ENCODE results near the gene PNMA8B. TPM values are rescaled to one million over a fixed set of nuclear protein-coding genes. Genes with fewer than 3 reads are reported as not detected.
A peak's percentile ranks its signal among the peaks of the same experiment; 100 is the strongest.

PNMA8B gene
- total and polyA plus RNA-seq, 11 donors, result 0.27 to 1.1 (median 0.69) TPM

- Histone ChIP-seq H3K4me1 (peaks cover 0 to 9% (median 0%) of the 10 kb centered on the region in 12 donors), H3K27me3 (no peaks in the 10 kb centered on the region), H3K36me3 (no peaks in the 10 kb centered on the region), H3K9me3 (peaks cover 0 to 11% (median 0%) of the 10 kb centered on the region in 12 donors), H3K27ac (no peak overlapping the region), H3K4me3 (no peak overlapping the region)
- TF ChIP-seq CTCF (IDR thresholded peaks at IDR 0.05) (no peak), POLR2A (IDR thresholded peaks at IDR 0.05) (no peak)
- 81 to 90% (median 86%) methylated on average over 6 of the region's 6 CpGs for WGBS, 4 donors
- no peak for DNase-seq
- intact Hi-C loops (cut with DNase I), result no loop called here
- no peak for ATAC-seq
Measured at GRCh38 chr19:46453661-46454060, 42.0 kb downstream of the PNMA8B start.

DNA sequence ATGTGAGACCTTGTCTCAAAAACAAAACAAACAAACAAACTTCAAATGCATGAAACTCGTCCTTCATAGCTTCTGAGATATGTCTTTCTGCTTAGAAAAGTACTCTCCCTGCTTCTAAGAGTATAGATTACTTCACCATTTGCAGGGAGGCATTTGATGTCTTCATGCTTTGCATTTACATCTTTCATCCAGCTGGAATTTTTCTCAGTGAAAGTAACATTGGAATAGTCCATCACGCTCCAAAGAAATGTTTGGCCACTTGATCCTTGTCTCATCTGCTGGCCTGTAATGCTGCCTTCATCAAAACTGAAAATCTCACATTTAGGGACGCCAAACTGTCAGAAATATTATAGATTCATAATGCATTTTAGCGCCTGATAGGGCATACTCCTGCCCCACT, 43.5 kb downstream of the PNMA8B start:
- WGBS, 4 donors, result 46 to 57% (median 54%) methylated on average over 4 of the region's 4 CpGs
- no peak overlapping the region for H3K4me3 ChIP-seq
- peaks cover 0 to 11% (median 0%) of the 10 kb centered on the region in 12 donors for H3K9me3 ChIP-seq
- no peak for DNase-seq
- no peaks in the 10 kb centered on the region for H3K36me3 ChIP-seq
- intact Hi-C loops (cut with DNase I), result no loop called here
- H3K27ac ChIP-seq, result no peak overlapping the region
- peaks cover 0 to 15% (median 2%) of the 10 kb centered on the region in 12 donors for H3K4me1 ChIP-seq
- no peak for TF ChIP-seq CTCF (IDR thresholded peaks at IDR 0.05)
- TF ChIP-seq POLR2A (IDR thresholded peaks at IDR 0.05), result no peak
- no peak for ATAC-seq
- no peaks in the 10 kb centered on the region for H3K27me3 ChIP-seq

- Histone ChIP-seq H3K27ac (peak overlapping the region in 3 of 12 donors; percentile 0 to 14 (median 11)), H3K4me1 (peaks cover 0 to 15% (median 2%) of the 10 kb centered on the region in 12 donors), H3K4me3 (no peak overlapping the region), H3K36me3 (no peaks in the 10 kb centered on the region), H3K9me3 (peaks cover 0 to 11% (median 0%) of the 10 kb centered on the region in 12 donors), H3K27me3 (no peaks in the 10 kb centered on the region)
- DNase-seq (no peak), ATAC-seq (peak in 2 of 4 donors; percentile 11 to 28)
- 37 to 47% (median 39%) methylated on average over 6 of the region's 6 CpGs for WGBS, 4 donors
- intact Hi-C loops (cut with DNase I), result no loop called here
- TF ChIP-seq CTCF (IDR thresholded peaks at IDR 0.05) (no peak), POLR2A (IDR thresholded peaks at IDR 0.05) (no peak)
Measured at GRCh38 chr19:46451352-46451751, 44.3 kb downstream of the PNMA8B start.

- Histone ChIP-seq H3K27ac (peak overlapping the region in 2 of 12 donors; percentile 0 to 11), H3K27me3 (no peaks in the 10 kb centered on the region), H3K36me3 (no peaks in the 10 kb centered on the region), H3K9me3 (peaks cover 0 to 11% (median 0%) of the 10 kb centered on the region in 12 donors), H3K4me1 (peaks cover 0 to 15% (median 2%) of the 10 kb centered on the region in 12 donors), H3K4me3 (no peak overlapping the region)
- ATAC-seq (no peak), DNase-seq (no peak)
- intact Hi-C loops (cut with DNase I), result no loop called here
- TF ChIP-seq POLR2A (IDR thresholded peaks at IDR 0.05) (no peak), CTCF (IDR thresholded peaks at IDR 0.05) (no peak)
- whole genome bisulfite sequencing, 4 donors, result 58 to 67% (median 64%) methylated on average over 5 of the region's 5 CpGs
Measured at GRCh38 chr19:46450737-46451136, 44.9 kb downstream of the PNMA8B start.
